ENCODE data around the gene STUM.
"Not testable (repeated sequence)": the region's sequence is repeated elsewhere in the genome, so short reads cannot be mapped to it uniquely, and the experiment has no call there.

STUM gene, protein sequence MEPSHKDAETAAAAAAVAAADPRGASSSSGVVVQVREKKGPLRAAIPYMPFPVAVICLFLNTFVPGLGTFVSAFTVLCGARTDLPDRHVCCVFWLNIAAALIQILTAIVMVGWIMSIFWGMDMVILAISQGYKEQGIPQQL

DNA sequence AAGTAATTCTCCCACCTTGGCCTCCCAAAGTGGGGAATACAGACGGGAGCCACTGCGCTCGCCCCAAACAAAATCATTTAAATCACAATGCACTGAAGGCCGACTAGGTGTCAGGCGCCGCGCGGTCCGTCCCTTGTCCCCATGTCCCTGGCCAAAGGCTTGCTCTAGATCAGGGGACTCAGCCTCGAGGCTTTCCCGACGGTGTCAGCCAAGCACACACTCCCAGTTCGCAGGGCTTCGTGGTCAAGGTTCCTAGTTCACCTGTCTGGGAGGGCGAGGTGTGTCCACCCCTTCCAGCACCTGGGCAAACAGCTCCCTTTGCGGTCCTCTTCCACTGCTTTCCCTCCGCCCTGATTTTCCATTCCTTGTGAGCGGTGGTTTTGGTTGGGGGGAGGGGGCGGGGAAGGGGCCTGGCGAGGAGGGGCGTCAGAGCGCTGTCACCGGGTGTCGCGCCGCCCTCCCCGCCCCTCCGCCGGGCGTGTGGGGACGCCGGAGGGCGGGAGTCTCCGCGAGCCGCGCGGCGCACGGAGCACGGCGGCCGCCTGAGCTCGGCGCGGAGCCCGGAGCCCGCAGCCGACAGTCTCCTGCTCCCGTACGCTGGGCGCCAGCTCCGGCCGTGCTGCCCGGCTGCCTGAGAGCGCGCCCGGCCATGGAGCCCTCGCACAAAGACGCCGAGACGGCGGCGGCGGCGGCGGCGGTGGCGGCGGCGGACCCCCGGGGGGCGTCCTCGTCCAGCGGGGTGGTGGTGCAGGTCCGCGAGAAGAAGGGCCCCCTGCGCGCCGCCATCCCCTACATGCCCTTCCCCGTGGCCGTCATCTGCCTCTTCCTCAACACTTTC lies at the start of gene STUM:
TSS of gene STUM (plus strand) at position 509 of the 838 bp plus-strand sequence. CDS start at position 650, 141 bp downstream.
- DNase-seq (ENCODE audit: low read depth in 2 of 2), result no peak

DNA sequence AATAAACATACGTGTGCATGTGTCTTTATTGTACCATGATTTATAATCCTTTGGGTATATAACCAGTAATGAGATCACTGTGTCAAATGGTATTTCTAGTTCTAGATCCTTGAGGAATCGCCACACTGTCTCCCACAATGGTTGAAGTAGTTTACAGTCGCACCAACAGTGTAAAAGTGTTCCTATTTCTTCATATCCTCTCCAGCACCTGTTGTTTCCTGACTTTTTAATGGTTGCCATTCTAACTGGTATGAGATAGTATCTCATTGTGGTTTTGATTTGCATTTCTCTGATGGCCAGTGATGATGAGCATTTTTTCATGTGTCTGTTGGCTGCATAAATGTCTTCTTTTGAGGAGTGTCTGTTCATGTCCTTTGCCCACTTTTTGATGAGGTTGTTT lies 48.9 kb upstream of the STUM start:
- DNase-seq (ENCODE audit: low read depth in 2 of 2), result not testable (repeated sequence)

DNA sequence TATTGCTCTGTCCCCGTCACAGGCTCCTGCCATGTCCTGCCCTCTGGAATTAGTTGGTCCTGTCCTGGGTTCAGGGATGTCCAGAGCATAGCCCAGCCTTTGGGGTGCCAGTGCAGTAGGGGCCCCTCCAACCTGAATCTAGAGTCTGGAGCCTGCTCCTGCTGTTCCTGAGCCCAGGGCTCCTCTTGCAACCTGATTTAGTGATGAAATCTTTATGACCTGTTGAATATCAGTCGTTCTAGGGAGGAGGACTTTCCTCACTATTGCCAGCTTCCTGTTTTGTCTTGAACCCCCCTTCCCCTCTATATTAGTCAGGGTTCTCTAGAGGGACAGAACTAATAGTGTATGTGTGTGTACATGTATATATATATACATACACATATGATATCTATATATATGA lies 42.5 kb upstream of the STUM start:
- no peak for DNase-seq (ENCODE audit: low read depth in 2 of 2)

DNA sequence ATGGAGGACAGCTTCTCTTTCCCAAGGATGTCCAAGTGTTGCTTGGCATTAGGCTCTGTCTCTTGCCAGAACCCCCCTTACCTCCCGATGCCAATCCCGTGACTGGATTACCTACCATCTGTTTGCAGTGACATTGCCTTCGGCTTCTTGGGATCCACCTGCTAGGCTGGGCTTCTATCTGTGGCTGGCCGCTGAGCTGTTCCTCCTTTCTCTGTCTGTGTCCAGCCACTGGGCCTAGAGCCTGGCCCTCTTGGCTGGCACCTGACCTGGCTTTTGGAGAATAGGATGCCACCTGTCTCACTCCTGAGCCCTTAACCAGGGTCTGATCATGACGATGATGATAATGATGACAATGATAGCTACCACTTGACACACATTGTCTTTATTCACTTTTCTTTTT lies 41.6 kb upstream of the STUM start:
- DNase-seq (ENCODE audit: low read depth in 2 of 2), result no peak

DNA sequence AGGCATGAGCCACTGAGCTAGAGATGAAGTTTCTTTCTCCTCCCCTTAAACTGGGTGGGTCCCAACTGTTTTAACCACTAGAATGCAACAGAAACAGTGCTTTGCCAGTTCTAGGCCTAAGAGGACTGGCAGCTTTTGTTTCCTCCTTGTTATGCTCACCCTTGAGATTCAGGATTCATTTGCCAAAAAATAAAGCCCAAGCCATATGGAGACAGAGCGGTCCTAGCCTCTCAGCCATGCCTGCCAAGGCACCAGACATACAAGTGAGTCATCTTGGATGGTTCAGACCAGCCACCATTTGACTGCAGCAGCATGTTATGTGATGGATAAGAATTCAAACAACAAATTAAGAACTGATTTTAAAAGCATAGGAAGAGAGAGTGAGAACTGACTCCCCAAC lies 38.1 kb upstream of the STUM start:
- no peak for DNase-seq (ENCODE audit: low read depth in 2 of 2)

DNA sequence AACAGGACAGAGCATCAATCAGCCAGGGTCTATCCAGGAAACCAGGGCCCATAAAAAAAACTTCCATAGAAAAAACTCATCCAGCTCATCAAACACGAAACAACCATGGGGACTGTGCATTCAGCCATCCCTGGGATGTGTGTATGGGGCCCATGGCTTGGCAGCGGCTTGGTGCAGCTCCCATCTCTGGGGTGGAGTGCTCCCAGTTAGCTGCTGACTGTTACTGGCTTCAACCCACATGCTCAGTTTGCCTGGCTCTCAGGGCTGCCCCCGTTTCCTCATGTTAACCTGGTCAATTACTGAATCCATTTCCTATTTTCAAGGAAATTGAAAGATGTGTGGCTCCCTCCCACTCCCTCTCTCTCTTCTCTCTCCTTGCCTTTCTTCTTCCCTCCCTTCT lies 37.3 kb upstream of the STUM start:
- no peak for DNase-seq (ENCODE audit: low read depth in 2 of 2)

DNA sequence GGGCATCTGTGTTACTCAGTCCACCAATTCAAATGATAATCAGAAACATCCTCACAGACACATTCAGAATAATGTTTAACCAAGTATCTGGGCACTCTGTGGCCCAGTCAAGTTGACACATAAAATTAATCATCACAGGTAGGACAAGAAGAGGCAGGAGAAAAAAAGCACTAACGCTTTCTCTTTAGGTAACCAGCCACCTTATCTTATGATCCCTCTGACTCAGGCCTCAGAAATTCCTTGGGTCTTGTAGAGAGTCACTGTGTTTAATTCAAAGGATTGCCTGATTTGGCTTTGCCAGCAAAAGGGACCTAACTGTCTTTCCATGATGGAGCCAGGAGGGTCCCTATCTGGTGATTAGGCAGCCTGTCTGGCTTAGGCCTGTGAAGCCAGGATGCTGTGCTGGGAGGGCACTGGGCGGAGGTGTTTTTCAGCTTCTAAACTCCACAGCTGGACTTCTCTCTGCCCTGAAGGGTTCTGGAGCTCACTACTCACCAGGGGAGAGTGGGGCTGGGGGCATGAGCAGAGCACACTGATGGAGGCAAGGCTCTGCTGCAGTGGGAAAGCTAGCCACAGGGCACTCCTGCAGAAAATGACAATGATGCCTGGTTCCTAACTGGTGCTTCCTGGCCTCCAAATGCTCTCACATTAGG lies 36.4 kb upstream of the STUM start:
- no peak for DNase-seq (ENCODE audit: low read depth in 2 of 2)

DNA sequence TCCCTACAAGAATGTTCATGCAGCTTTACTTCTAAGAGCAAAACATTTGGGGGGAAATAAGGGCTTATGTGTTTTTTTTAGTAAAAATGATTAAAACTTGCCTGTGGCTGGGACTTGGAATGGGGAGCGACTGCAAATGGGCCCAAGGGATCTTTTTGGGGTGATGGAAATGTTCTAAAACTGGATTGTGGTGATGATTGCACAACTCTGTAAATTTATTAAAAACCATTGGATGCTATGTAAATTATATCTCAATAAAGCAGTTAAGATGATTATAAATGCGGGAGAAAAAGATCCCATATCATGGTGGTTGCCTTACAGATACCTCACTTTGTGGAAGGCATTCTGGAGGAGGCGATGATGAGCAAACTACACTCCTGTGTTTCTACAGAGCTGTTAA lies 30.2 kb upstream of the STUM start:
- DNase-seq (ENCODE audit: low read depth in 2 of 2), result no peak

DNA sequence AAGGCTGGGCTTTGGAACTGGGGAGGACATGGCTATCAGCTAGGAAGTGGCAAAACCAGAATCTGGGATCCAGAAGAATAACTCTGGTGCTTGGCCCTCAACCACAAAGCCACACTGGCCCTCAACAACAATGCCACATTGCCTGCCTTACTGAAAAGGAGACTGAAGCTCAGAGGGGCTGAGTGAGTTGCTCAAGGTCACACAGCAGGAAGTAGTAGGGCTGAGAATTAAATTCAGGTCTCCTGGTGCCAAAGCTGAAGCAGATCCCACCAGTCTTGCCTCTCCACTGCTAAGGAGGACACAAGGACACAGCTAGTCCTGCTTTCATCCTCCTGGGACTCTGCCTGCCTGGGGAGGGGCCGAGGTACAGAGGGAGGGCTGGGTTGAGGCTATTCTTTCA lies 29.4 kb upstream of the STUM start:
- no peak for DNase-seq (ENCODE audit: low read depth in 2 of 2)

DNA sequence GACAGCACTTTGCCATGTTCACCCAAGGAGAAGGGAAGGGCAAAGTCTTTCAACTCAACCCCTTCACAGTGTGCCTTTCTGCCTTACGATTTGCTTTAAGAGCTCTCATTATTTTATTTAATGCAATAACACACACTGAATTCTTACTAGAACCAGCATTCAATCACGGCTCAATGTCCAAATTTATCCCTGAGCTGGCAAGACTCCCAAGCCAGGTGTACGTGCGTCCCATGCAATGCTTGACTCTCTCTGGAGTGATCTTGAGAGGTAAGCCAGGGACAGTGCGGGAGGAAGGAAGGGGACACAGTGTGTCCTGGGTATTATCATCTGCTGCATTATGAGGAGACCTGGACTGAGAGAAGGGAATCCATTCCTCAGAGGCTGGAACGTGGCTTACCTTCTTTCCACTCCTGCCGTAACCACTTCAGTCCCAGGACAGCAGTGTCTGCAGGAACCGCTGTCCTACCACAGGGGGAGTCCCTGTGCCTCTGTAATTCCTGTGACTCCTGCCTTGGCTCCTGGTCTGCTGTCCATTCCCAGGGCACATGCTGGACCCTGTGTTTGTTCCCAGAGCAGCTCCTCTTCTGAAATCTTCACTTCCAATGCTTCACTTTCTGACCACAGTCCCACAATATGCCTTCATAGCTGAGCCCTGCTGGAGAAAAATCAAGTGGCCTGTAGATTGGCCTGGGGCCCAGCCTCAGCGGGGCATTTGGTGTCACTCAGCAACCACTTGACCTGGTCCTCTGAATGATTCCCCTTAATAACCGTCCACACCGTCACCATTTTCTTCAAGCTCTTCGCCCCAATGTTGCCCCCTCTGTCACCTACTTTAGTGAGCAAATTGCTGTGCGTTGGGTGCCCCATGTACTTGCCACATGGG lies 28.6 kb upstream of the STUM start:
- no peak for DNase-seq (ENCODE audit: low read depth in 2 of 2)

DNA sequence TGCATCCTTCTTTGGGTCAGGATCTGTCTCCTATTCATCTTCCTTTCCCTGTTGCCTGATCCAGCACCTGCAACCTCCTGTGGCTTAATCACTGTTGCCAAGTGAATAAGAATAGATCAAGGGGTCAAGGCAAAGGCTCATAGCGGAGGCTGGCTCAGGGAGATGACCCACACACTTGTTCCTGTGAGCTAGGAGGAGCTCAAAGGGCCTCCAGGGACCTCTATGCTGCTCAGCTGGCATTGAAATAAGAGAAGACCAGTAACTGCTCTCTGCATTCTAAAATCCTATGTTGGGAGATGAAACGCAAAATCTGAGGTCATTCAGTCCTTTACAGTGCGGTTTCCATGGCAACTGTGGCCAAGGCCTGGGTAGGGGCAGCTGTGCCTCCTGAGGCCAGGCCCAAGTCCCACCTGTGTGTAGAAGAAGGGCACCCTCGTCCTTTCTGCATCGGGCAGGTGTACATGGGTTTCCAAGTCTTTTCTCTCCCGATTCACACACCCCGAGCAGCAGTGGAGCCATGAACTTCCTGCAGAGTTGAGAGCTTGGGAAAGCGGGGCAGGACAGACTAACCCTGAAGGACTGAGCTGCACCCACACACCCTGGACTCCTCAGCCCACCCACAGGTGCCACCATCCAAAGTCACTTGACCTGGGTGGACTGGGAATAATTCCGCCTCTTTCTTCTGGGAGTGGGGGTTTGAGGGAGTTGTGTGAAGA lies 27.8 kb upstream of the STUM start:
- no peak for DNase-seq (ENCODE audit: low read depth in 2 of 2)

DNA sequence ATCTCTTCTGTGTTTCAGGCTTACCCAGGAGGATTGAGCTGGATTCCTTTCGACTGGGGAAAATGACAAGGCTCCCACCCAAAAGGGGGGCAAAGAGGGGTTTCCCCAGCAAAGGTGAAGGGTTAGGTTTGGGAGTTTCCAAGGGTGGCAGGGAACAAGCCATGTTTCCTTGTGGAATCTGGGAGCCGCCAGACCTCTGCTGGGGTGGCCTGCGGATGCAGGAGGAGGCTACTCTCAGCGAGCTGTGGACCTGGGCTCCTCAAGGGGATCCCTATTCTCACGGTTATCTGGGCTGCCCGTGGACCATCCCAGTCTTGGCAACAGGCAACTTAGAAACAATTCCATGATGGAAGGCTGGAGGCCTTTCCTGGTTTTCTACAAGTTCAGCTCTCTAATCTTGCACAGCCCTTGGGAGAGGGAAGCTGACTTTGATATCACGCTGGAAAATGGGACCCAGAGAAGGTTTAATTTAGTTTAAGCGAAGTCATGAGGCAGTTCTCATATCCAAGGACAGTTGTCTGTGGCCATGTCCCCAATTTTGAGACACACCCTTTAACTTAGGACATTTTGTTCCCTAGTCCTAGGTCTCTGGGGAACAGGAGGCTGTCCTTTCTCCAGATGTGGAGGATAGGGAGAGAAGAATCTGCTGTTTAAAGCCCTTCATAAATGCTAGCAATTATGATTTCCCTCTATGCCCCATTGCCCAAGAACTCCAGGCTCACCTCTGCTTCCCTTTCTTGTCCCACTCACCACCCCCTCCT lies 24.7 kb upstream of the STUM start:
- DNase-seq (ENCODE audit: low read depth in 2 of 2), result no peak

DNA sequence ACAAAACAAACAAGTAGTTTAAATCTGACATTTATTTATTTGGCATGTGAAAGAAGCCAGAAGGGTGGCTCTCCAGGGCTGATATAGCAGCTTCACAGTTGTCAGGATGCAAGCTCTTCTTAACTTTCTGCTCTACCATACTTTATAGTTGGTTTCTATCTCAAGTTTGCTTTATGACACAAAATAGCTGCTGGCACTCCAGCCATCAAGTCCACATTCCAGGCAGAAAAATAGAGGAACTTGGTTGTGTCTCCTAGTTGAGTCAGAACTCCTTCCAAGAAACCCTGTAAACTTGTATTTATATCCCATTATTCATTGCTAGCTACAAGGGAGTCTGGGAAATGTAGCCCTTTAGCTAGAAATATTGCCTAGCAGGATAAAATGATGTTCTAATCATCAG lies 24.0 kb upstream of the STUM start:
- no peak for DNase-seq (ENCODE audit: low read depth in 2 of 2)

DNA sequence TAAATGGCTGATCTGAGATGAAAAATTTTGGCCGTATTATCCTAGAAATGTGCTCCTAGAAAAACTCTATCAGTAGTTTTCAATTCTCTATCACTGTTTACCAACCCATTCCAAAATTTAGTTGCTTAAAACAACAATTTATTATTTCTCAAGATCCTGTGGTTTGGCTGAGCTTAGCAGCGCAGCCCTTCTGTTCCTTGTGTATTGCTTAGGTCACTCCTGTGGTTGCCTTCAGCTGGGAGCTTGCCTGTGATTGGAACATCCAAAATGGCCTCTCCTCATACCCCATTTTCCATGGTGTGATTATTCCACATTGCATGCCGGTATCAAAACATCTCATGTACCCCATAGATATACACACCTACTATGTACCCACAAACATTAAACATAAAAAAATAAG lies 22.8 kb upstream of the STUM start:
- no peak for DNase-seq (ENCODE audit: low read depth in 2 of 2)

DNA sequence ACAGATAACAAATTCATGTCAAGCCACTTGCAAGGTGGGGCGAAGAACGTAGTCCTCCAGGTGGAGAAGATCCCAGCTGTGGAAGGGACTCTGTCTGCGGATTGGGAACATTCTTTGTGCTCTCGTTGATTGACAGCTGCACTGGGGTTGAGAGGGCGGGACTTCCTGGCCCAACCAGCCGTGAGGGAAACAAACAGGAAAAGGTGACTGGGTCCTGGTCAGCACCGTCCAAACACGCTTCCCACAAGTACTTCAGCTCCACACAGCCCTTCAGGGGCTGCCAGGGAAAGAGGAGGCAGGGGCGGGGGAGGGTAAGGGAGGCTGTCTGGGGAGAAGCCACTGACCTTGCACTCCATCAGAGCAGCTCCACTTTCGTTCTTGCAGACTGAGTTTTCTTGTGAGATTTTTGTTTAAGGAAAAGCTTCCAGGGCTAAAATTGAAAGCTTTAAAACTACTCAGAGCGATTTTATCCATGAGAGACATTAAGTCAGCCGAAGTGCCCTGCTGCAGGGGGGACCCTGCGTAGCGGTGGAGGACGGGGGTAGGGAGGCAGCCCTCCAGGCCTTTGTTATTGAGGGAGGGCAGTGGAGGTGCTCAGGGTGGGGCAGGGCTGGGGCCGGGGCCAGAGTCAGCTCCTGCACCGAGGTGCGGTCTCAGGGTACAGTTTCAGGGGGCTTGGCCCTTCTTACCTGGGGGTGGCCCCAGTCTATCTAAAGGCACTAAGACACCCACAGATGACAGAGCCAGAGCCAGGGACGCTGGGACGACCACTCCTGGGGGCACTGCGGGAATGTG lies 21.6 kb upstream of the STUM start:
- DNase-seq (ENCODE audit: low read depth in 2 of 2), result no peak

DNA sequence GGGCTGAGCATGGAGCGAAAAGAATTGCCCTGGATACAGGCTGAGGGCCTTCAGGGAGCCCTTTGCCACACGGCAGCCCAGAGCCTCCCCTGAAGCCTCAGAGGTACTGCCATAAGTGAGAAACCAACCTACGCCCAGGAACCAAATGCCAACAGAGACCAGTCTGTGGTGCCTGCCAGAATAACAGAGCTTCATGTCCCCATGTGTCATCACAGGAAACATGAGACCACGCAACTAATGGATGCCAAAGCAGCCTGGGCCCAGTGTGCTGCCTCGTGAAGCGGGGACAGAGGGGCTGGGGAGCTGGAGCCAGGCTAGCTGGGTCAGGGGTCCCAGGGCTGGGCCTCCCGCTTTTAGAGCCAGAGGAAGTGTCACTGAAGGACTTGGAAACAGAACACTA lies 18.7 kb upstream of the STUM start:
- DNase-seq (ENCODE audit: low read depth in 2 of 2), result no peak

DNA sequence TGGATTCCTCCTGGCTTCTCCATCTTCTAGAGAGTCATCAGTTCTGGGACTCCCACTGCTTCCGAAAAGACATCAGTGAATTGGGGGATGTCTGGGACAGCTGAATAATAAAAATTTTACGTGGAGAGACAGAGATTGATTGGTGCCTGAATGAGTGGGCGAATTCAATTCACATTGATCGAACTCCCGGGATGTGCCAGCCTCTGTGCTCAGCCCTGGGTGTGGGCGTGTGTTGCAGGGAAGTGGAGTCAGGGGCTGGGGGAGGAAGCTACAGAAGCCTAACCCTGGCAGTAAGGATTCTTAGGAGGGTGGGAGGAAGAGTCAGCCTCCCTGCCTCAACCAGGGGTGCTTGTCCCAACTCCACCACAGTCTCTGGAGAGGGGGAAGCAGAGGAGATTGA lies 18.0 kb upstream of the STUM start:
- no peak for DNase-seq (ENCODE audit: low read depth in 2 of 2)

DNA sequence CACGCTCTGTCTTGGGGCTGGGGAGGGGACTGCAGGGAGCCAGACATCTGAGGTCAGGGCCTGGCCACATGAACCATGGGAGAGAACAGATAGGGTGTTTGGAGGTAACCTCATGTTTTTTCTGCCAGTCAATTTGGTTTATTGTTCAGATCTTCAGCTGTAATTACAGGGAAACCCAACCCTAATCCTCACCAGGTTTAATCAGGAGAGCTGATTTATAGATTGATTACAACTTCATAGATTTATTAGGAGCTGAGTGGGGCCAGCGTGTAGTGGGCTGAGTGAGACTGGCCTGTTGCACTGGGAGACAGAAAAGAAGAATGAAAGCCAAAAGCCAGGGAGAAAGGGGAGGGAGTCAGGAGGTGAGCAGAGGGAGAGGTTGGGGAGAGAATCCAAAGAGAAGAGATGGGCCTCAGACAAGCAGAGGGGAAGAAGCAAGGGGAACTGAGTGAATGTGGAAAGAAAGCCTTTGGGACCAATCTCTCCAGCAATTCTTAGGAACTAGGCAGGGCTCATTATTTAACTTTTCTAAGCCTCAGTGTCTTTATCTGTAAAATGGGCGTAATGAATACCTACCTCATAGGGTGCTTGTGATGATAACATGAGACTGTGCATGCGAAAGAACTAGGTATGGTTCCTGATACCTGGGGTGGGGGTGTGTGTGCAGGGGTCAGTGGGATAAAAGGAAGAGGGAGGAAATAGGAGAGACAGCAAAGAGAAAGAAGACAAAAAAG lies 17.0 kb upstream of the STUM start:
- no peak for DNase-seq (ENCODE audit: low read depth in 2 of 2)

DNA sequence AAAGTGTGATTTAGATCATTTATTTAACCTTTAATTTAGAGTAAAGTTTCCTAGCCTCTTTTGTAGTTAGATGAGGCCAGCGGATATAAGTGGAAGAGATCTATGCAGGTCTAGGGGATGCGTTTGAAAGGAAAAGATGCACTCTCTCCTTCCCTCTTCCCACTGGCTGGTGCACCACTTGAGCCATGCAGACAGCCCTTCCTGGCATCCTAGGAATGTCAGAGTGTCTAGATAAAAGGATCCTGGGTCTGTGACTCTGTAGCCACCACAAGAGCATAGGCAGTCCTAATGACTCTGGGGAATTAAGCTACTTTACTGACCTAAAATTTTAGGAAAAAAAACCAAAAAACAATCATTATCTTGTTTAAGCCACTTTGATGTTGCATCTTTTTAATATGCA lies 16.0 kb upstream of the STUM start:
- DNase-seq (ENCODE audit: low read depth in 2 of 2), result no peak

All from stimulated activated CD8-positive, alpha-beta memory T cell treated with anti-CD3 and anti-CD28 coated beads, Interleukin-2, amount 100 ng/mL, for 48 hours (primary cell).